ENCODE results near the gene KCNN2.
"Not testable (repeated sequence)": the region's sequence is repeated elsewhere in the genome, so short reads cannot be mapped to it uniquely, and the experiment has no call there.

KCNN2 gene

GRCh38 chr5:114419959-114420358, 58.1 kb downstream of the KCNN2 start:
- no peak for DNase-seq (ENCODE audit: low read depth)

- DNase-seq (ENCODE audit: low read depth), result no peak
These were observed 65.3 kb downstream of the KCNN2 start for GRCh38 chr5:114427204-114427603.

GRCh38 chr5:114430532-114430931, 68.7 kb downstream of the KCNN2 start:
- no peak for DNase-seq (ENCODE audit: low read depth)

- not testable (repeated sequence) for DNase-seq (ENCODE audit: low read depth)
These were observed 70.8 kb downstream of the KCNN2 start for GRCh38 chr5:114432684-114433083.

GRCh38 chr5:114434396-114435219, 72.7 kb downstream of the KCNN2 start:
- DNase-seq (ENCODE audit: low read depth), result no peak

- DNase-seq (ENCODE audit: low read depth), result no peak
These were observed 73.3 kb downstream of the KCNN2 start for GRCh38 chr5:114435220-114435481.

GRCh38 chr5:114435885-114436299, 74.0 kb downstream of the KCNN2 start:
- DNase-seq (ENCODE audit: low read depth), result no peak

GRCh38 chr5:114437936-114438335, 76.1 kb downstream of the KCNN2 start:
- DNase-seq (ENCODE audit: low read depth), result no peak

- DNase-seq (ENCODE audit: low read depth), result no peak
These were observed 76.6 kb downstream of the KCNN2 start for GRCh38 chr5:114438471-114438870.

- DNase-seq (ENCODE audit: low read depth), result no peak
These were observed 85.4 kb downstream of the KCNN2 start for GRCh38 chr5:114447084-114447773.

GRCh38 chr5:114448481-114448880, 86.6 kb downstream of the KCNN2 start:
- DNase-seq (ENCODE audit: low read depth), result no peak

- no peak for DNase-seq (ENCODE audit: low read depth)
These were observed 88.1 kb downstream of the KCNN2 start for GRCh38 chr5:114449860-114450421.

GRCh38 chr5:114450437-114450836, 88.6 kb downstream of the KCNN2 start:
- no peak for DNase-seq (ENCODE audit: low read depth)

- no peak for DNase-seq (ENCODE audit: low read depth)
These were observed 96.9 kb downstream of the KCNN2 start for GRCh38 chr5:114458726-114459125.

GRCh38 chr5:114467171-114467570, 105.3 kb downstream of the KCNN2 start:
- DNase-seq (ENCODE audit: low read depth), result no peak

GRCh38 chr5:114467729-114468128, 105.9 kb downstream of the KCNN2 start:
- DNase-seq (ENCODE audit: low read depth), result no peak

- no peak for DNase-seq (ENCODE audit: low read depth)
These were observed 107.5 kb downstream of the KCNN2 start for GRCh38 chr5:114469372-114469771.

- no peak for DNase-seq (ENCODE audit: low read depth)
These were observed 109.7 kb downstream of the KCNN2 start for GRCh38 chr5:114471529-114471928.

- DNase-seq (ENCODE audit: low read depth), result no peak
These were observed 111.7 kb downstream of the KCNN2 start for GRCh38 chr5:114473541-114473940.

GRCh38 chr5:114477816-114478334, 116.0 kb downstream of the KCNN2 start:
- no peak for DNase-seq (ENCODE audit: low read depth)

GRCh38 chr5:114500756-114501155, 138.9 kb downstream of the KCNN2 start:
- no peak for DNase-seq (ENCODE audit: low read depth)

GRCh38 chr5:114504560-114504959, 142.7 kb downstream of the KCNN2 start:
- no peak for DNase-seq (ENCODE audit: low read depth)

- no peak for DNase-seq (ENCODE audit: low read depth)
These were observed 162.4 kb downstream of the KCNN2 start for GRCh38 chr5:114524221-114524620.
